ENCODE results near the gene OR4K1. TPM values are rescaled to one million over a fixed set of nuclear protein-coding genes. Genes with fewer than 3 reads are reported as not detected.
"Not testable (repeated sequence)": the region's sequence is repeated elsewhere in the genome, so short reads cannot be mapped to it uniquely, and the experiment has no call there.

The OR4K1 gene
- total RNA-seq, 1 experiment from 2014 or later = not detected

- Histone ChIP-seq H3K27me3 (ENCODE audit: low read length) (no peaks in the 10 kb centered on the region), H4K20me1 (ENCODE audit: insufficient read depth, low read depth, low read length) (no peaks in the 10 kb centered on the region)
These were observed 12.0 kb upstream of the OR4K1 start for GRCh38 chr14:19918553-19919264.

GRCh38 chr14:19920021-19920657 lies 10.6 kb upstream of the OR4K1 start, which contains the start of gene OR4K5:
Gene OR4K5 (plus strand): TSS chr14:19920607. CDS start chr14:19920607, 0 bp downstream.
- Histone ChIP-seq H3K4me3 (ENCODE audit: low read length) (no peak within 1 kb of the TSS), H3K9ac (ENCODE audit: low read length) (no peak within 1 kb of the TSS), H3K9me3 (ENCODE audit: low read length) (peaks cover 50% of the 10 kb centered on the region), H4K20me1 (ENCODE audit: insufficient read depth, low read depth, low read length) (no peaks in the 10 kb centered on the region), H3K4me2 (ENCODE audit: low read depth, low read length, poor library complexity, severe bottlenecking) (no peak within 1 kb of the TSS), H3K27me3 (ENCODE audit: low read length) (no peaks in the 10 kb centered on the region), H2AFZ (ENCODE audit: low read length) (no peak within 1 kb of the TSS), H3K36me3 (ENCODE audit: insufficient read depth, low read length) (no peaks in the 10 kb centered on the region), H3K9me2 (replicated peaks; ENCODE audit: insufficient read depth, low read length) (0 out of 2 replicates have a peak, but pooled peaks cover 2% of the 10 kb centered on the region), H3K27ac (ENCODE audit: low read length) (no peak within 1 kb of the TSS), H3K79me2 (ENCODE audit: low read length) (no peaks in the 10 kb centered on the region), H3K4me1 (ENCODE audit: low read length) (no peaks in the 10 kb centered on the region)
- DNase-seq = no peak

More at GRCh38 chr14:19918553-19919264, 12.0 kb upstream of the OR4K1 start:
- H3K79me2 ChIP-seq (ENCODE audit: low read length) = no peaks in the 10 kb centered on the region
- no peak overlapping the region for H3K9ac ChIP-seq (ENCODE audit: low read length)
- no peak overlapping the region for H3K4me3 ChIP-seq (ENCODE audit: low read length)
- H3K4me1 ChIP-seq (ENCODE audit: low read length) = no peaks in the 10 kb centered on the region
- H3K9me3 ChIP-seq (ENCODE audit: low read length) = peaks cover 50% of the 10 kb centered on the region
- no peak overlapping the region for H3K4me2 ChIP-seq (ENCODE audit: low read depth, low read length, poor library complexity, severe bottlenecking)
- no peak for DNase-seq
- no peak overlapping the region for H2AFZ ChIP-seq (ENCODE audit: low read length)
- no peak overlapping the region for H3K27ac ChIP-seq (ENCODE audit: low read length)
- 0 out of 2 replicates have a peak, but pooled peaks cover 2% of the 10 kb centered on the region for H3K9me2 ChIP-seq (replicated peaks; ENCODE audit: insufficient read depth, low read length)
- H3K36me3 ChIP-seq (ENCODE audit: insufficient read depth, low read length) = no peaks in the 10 kb centered on the region

GRCh38 chr14:19941668-19942067 lies 11.0 kb downstream of the OR4K1 start:
- no peaks in the 10 kb centered on the region for H3K9me2 ChIP-seq (replicated peaks; ENCODE audit: insufficient read depth, low read length)
- no peaks in the 10 kb centered on the region for H3K36me3 ChIP-seq (ENCODE audit: insufficient read depth, low read length)
- H3K9me3 ChIP-seq (ENCODE audit: low read length) = peaks cover 42% of the 10 kb centered on the region
- H3K4me3 ChIP-seq (ENCODE audit: low read length) = no peak overlapping the region
- DNase-seq = no peak
- H3K4me2 ChIP-seq (ENCODE audit: low read depth, low read length, poor library complexity, severe bottlenecking) = no peak overlapping the region
- H3K4me1 ChIP-seq (ENCODE audit: low read length) = no peaks in the 10 kb centered on the region
- H3K27me3 ChIP-seq (ENCODE audit: low read length) = no peaks in the 10 kb centered on the region
- H4K20me1 ChIP-seq (ENCODE audit: insufficient read depth, low read depth, low read length) = no peaks in the 10 kb centered on the region
- no peak overlapping the region for H3K9ac ChIP-seq (ENCODE audit: low read length)
- H3K27ac ChIP-seq (ENCODE audit: low read length) = no peak overlapping the region
- no peaks in the 10 kb centered on the region for H3K79me2 ChIP-seq (ENCODE audit: low read length)
- no peak overlapping the region for H2AFZ ChIP-seq (ENCODE audit: low read length)

- Histone ChIP-seq H3K36me3 (ENCODE audit: insufficient read depth, low read length) (no peaks in the 10 kb centered on the region), H3K4me1 (ENCODE audit: low read length) (no peaks in the 10 kb centered on the region), H3K4me3 (ENCODE audit: low read length) (peak overlapping the region; percentile 1; the same call in 1 of the 2 replicates), H3K4me2 (ENCODE audit: low read depth, low read length, poor library complexity, severe bottlenecking) (no peak overlapping the region), H3K9ac (ENCODE audit: low read length) (no peak overlapping the region), H2AFZ (ENCODE audit: low read length) (no peak overlapping the region), H4K20me1 (ENCODE audit: insufficient read depth, low read depth, low read length) (no peaks in the 10 kb centered on the region), H3K79me2 (ENCODE audit: low read length) (no peaks in the 10 kb centered on the region), H3K9me3 (ENCODE audit: low read length) (peaks cover 48% of the 10 kb centered on the region), H3K27ac (ENCODE audit: low read length) (no peak overlapping the region), H3K9me2 (replicated peaks; ENCODE audit: insufficient read depth, low read length) (no peaks in the 10 kb centered on the region; the same call in 1 of the 2 replicates), H3K27me3 (ENCODE audit: low read length) (no peaks in the 10 kb centered on the region)
- no peak for DNase-seq
These were observed 16.8 kb downstream of the OR4K1 start for GRCh38 chr14:19947413-19948090.

GRCh38 chr14:19949218-19949617 lies 18.5 kb downstream of the OR4K1 start:
- H3K4me1 ChIP-seq (ENCODE audit: low read length) = no peaks in the 10 kb centered on the region
- H3K27me3 ChIP-seq (ENCODE audit: low read length) = no peaks in the 10 kb centered on the region
- H3K9me2 ChIP-seq (replicated peaks; ENCODE audit: insufficient read depth, low read length) = no peaks in the 10 kb centered on the region; the same call in 1 of the 2 replicates
- H3K79me2 ChIP-seq (ENCODE audit: low read length) = no peaks in the 10 kb centered on the region
- H3K9ac ChIP-seq (ENCODE audit: low read length) = no peak overlapping the region
- H2AFZ ChIP-seq (ENCODE audit: low read length) = no peak overlapping the region
- H3K9me3 ChIP-seq (ENCODE audit: low read length) = peaks cover 51% of the 10 kb centered on the region
- no peaks in the 10 kb centered on the region for H3K36me3 ChIP-seq (ENCODE audit: insufficient read depth, low read length)
- no peaks in the 10 kb centered on the region for H4K20me1 ChIP-seq (ENCODE audit: insufficient read depth, low read depth, low read length)
- DNase-seq = no peak
- H3K4me3 ChIP-seq (ENCODE audit: low read length) = no peak overlapping the region
- H3K27ac ChIP-seq (ENCODE audit: low read length) = no peak overlapping the region
- H3K4me2 ChIP-seq (ENCODE audit: low read depth, low read length, poor library complexity, severe bottlenecking) = no peak overlapping the region

- not testable (repeated sequence) for H2AFZ ChIP-seq (ENCODE audit: low read length); H4K20me1 ChIP-seq (ENCODE audit: insufficient read depth, low read depth, low read length); H3K4me1 ChIP-seq (ENCODE audit: low read length); H3K4me3 ChIP-seq (ENCODE audit: low read length); H3K79me2 ChIP-seq (ENCODE audit: low read length); H3K9ac ChIP-seq (ENCODE audit: low read length); H3K9me3 ChIP-seq (ENCODE audit: low read length); H3K27me3 ChIP-seq (ENCODE audit: low read length); H3K27ac ChIP-seq (ENCODE audit: low read length); H3K9me2 ChIP-seq (replicated peaks; ENCODE audit: insufficient read depth, low read length); H3K4me2 ChIP-seq (ENCODE audit: low read depth, low read length, poor library complexity, severe bottlenecking); H3K36me3 ChIP-seq (ENCODE audit: insufficient read depth, low read length); DNase-seq
These were observed 39.0 kb downstream of the OR4K1 start for GRCh38 chr14:19969735-19970134.

DNA sequence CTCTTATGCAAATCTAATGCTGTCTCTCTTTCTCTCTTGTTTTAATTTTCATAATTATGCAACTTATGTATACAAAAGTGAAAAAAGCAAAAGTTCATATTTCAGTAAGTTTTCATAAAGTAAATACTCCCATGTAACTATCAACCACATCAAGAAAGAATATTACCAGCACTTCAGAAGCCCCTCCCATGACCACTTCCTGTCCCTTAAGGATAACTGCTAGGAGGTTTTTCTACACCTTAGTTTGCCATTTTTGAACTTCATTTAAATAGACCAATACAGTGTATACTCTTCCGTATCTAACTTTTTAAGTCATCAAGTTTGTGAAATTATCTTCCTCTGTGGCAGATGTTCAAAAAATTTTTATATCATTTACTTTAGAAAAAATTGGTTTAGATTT lies 44.1 kb downstream of the OR4K1 start:
- no peak overlapping the region for H3K4me2 ChIP-seq (ENCODE audit: low read depth, low read length, poor library complexity, severe bottlenecking)
- H3K27ac ChIP-seq (ENCODE audit: low read length) = no peak overlapping the region
- no peaks in the 10 kb centered on the region for H3K27me3 ChIP-seq (ENCODE audit: low read length)
- no peak overlapping the region for H3K4me3 ChIP-seq (ENCODE audit: low read length)
- H3K9me3 ChIP-seq (ENCODE audit: low read length) = peaks cover 2% of the 10 kb centered on the region; the same call in 1 of the 2 replicates
- no peak overlapping the region for H3K9ac ChIP-seq (ENCODE audit: low read length)
- no peaks in the 10 kb centered on the region for H4K20me1 ChIP-seq (ENCODE audit: insufficient read depth, low read depth, low read length)
- no peaks in the 10 kb centered on the region for H3K4me1 ChIP-seq (ENCODE audit: low read length)
- no peaks in the 10 kb centered on the region for H3K9me2 ChIP-seq (replicated peaks; ENCODE audit: insufficient read depth, low read length)
- no peaks in the 10 kb centered on the region for H3K79me2 ChIP-seq (ENCODE audit: low read length)
- no peak for DNase-seq
- no peaks in the 10 kb centered on the region for H3K36me3 ChIP-seq (ENCODE audit: insufficient read depth, low read length)
- H2AFZ ChIP-seq (ENCODE audit: low read length) = no peak overlapping the region

- Histone ChIP-seq H2AFZ (ENCODE audit: low read length) (no peak within 1 kb of the TSS), H3K9me3 (ENCODE audit: low read length) (peaks cover 5% of the 10 kb centered on the region), H4K20me1 (ENCODE audit: insufficient read depth, low read depth, low read length) (no peaks in the 10 kb centered on the region), H3K79me2 (ENCODE audit: low read length) (no peaks in the 10 kb centered on the region), H3K9ac (ENCODE audit: low read length) (no peak within 1 kb of the TSS), H3K4me2 (ENCODE audit: low read depth, low read length, poor library complexity, severe bottlenecking) (no peak within 1 kb of the TSS), H3K27ac (ENCODE audit: low read length) (no peak within 1 kb of the TSS), H3K4me3 (ENCODE audit: low read length) (no peak within 1 kb of the TSS), H3K27me3 (ENCODE audit: low read length) (no peaks in the 10 kb centered on the region), H3K9me2 (replicated peaks; ENCODE audit: insufficient read depth, low read length) (no peaks in the 10 kb centered on the region), H3K4me1 (ENCODE audit: low read length) (no peaks in the 10 kb centered on the region), H3K36me3 (ENCODE audit: insufficient read depth, low read length) (no peaks in the 10 kb centered on the region)
- no peak for DNase-seq
These were observed 44.6 kb downstream of the OR4K1 start, which contains the start of gene OR4K15 for GRCh38 chr14:19975291-19975690. Gene OR4K15 (plus strand): TSS chr14:19975591. CDS start chr14:19975591, 0 bp downstream.
